ENCODE data around the gene OSBPL10. TPM values are rescaled to one million over a fixed set of nuclear protein-coding genes. Genes with fewer than 3 reads are reported as not detected.

OSBPL10 gene
- total and polyA plus RNA-seq, 2 of the 8 experiments (the other 6 are each of a cell fraction or from before 2014, with no cell fraction given), result 26.2 to 86.7 TPM

- TF ChIP-seq CHD7 (IDR thresholded peaks at IDR 0.05; ENCODE audit: insufficient replicate concordance, low read length) (no peak), BCL11A (IDR thresholded peaks at IDR 0.05; ENCODE audit: low read depth in 2 of 2, low read length in 2 of 2) (no peak), POLR2AphosphoS5 (IDR thresholded peaks at IDR 0.05; ENCODE audit: low read depth, low read length) (no peak), CREB1 (IDR thresholded peaks at IDR 0.05) (no peak), HDAC6 (IDR thresholded peaks at IDR 0.05; ENCODE audit: low read depth, low read length) (no peak), SP4 (IDR thresholded peaks at IDR 0.05; ENCODE audit: low read length) (no peak), TBP (IDR thresholded peaks at IDR 0.05; ENCODE audit: low read depth, low read length) (no peak), ASH2L (IDR thresholded peaks at IDR 0.05; ENCODE audit: low read length) (no peak), RBBP5 (IDR thresholded peaks at IDR 0.05; ENCODE audit: borderline replicate concordance, low read depth, low read length) (no peak), GTF2F1 (IDR thresholded peaks at IDR 0.05; ENCODE audit: borderline replicate concordance, low read depth, low read length) (no peak)
Observed at GRCh38 chr3:31762888-31763351, 218.1 kb downstream of the OSBPL10 start (continued).
